IMR-90 (cell line): Measurements from ENCODE around the gene ANKMY2.

Experiments used
- CEBPB ChIP-seq: IDR thresholded peaks from 2 replicates; pipeline ENCODE4 v1.6.1; 2012; ENCODE audit warnings: low read depth, low read length, improper control_type of control experiment
- CTCF ChIP-seq: conservative IDR thresholded peaks from 2 replicates; pipeline ENCODE4 v1.5.1; 2012; ENCODE audit warnings: mild to moderate bottlenecking, low read depth, low read length, improper control_type of control experiment
- MAFK ChIP-seq: IDR thresholded peaks from 2 replicates; pipeline ENCODE4 v1.6.1; 2012; ENCODE audit warnings: low read depth, low read length, improper control_type of control experiment
- MXI1 ChIP-seq: IDR thresholded peaks from 2 replicates; pipeline ENCODE4 v1.6.1; 2012; ENCODE audit warnings: low read depth, mild to moderate bottlenecking, low read length, moderate library complexity, borderline replicate concordance
- POLR2A ChIP-seq: IDR thresholded peaks from 2 replicates; pipeline ENCODE4 v1.6.1; 2012; ENCODE audit warnings: mild to moderate bottlenecking, low read depth, low read length

GRCh38 chr7:16579216-16579615, 66.3 kb downstream of the ANKMY2 start:
- TF ChIP-seq CTCF (no peak), CEBPB (no peak), MXI1 (no peak), POLR2A (no peak), MAFK (no peak)
